KG1 (cell line): ENCODE results near the gene C6orf132.
"Not testable (repeated sequence)": the region's sequence is repeated elsewhere in the genome, so short reads cannot be mapped to it uniquely, and the experiment has no call there.

Experiments
- DNase-seq: peaks from one replicate; lab custom pipeline; 2025; lab: John Stamatoyannopoulos, UW

C6orf132 gene

GRCh38 chr6:42159431-42160024 lies 17.1 kb upstream of the C6orf132 start:
- no peak for DNase-seq

- DNase-seq = no peak
These were observed 16.2 kb upstream of the C6orf132 start for GRCh38 chr6:42158631-42159030.

GRCh38 chr6:42158011-42158410 lies 15.6 kb upstream of the C6orf132 start:
- DNase-seq = no peak

GRCh38 chr6:42156638-42157037 lies 14.2 kb upstream of the C6orf132 start:
- no peak for DNase-seq

GRCh38 chr6:42155293-42155692 lies 12.9 kb upstream of the C6orf132 start:
- DNase-seq = no peak

- no peak for DNase-seq
These were observed 12.2 kb upstream of the C6orf132 start for GRCh38 chr6:42154461-42155209.

- DNase-seq = no peak
These were observed 11.5 kb upstream of the C6orf132 start for GRCh38 chr6:42153921-42154320.

GRCh38 chr6:42152528-42153213 lies 10.3 kb upstream of the C6orf132 start:
- DNase-seq = not testable (repeated sequence)

GRCh38 chr6:42152024-42152423 lies 9.6 kb upstream of the C6orf132 start:
- DNase-seq = no peak

- no peak for DNase-seq
These were observed 7.8 kb upstream of the C6orf132 start for GRCh38 chr6:42150254-42150653.

- DNase-seq = no peak
These were observed 5.6 kb upstream of the C6orf132 start for GRCh38 chr6:42148058-42148457.

GRCh38 chr6:42147138-42147562 lies 4.7 kb upstream of the C6orf132 start:
- DNase-seq = no peak

GRCh38 chr6:42141603-42142117 lies 760 bp downstream of the C6orf132 start:
- no peak for DNase-seq

GRCh38 chr6:42140756-42141602 lies 1.4 kb downstream of the C6orf132 start:
- no peak for DNase-seq

GRCh38 chr6:42140032-42140431 lies 2.4 kb downstream of the C6orf132 start:
- peak; percentile 54 for DNase-seq

GRCh38 chr6:42138630-42139619 lies 3.5 kb downstream of the C6orf132 start:
- no peak for DNase-seq

GRCh38 chr6:42138190-42138589 lies 4.2 kb downstream of the C6orf132 start:
- DNase-seq = no peak

- no peak for DNase-seq
These were observed 5.1 kb downstream of the C6orf132 start for GRCh38 chr6:42137194-42137753.

- DNase-seq = no peak
These were observed 5.8 kb downstream of the C6orf132 start for GRCh38 chr6:42136508-42137193.

- no peak for DNase-seq
These were observed 6.7 kb downstream of the C6orf132 start for GRCh38 chr6:42135722-42136121.
